ENCODE data around the gene CD200. TPM values are rescaled to one million over a fixed set of nuclear protein-coding genes. Genes with fewer than 3 reads are reported as not detected.

The CD200 gene
- total and polyA plus RNA-seq, 10 of the 15 experiments (the other 5 are each of a cell fraction or from before 2014, with no cell fraction given): 21.2 to 84.3 (median 33.2) TPM

- no peak for TF ChIP-seq USF1 (IDR thresholded peaks at IDR 0.05; ENCODE audit: borderline replicate concordance, extremely low read length, insufficient read depth, low read depth, low read length)
- no peak for TF ChIP-seq ZNF687 (IDR thresholded peaks at IDR 0.05)
- TF ChIP-seq CREM (IDR thresholded peaks at IDR 0.05; ENCODE audit: low read depth): no peak
- TF ChIP-seq ZNF622 (IDR thresholded peaks at IDR 0.05): no peak
- TF ChIP-seq NR2C2 (IDR thresholded peaks at IDR 0.05; ENCODE audit: borderline replicate concordance, control insufficient read depth, insufficient read length, low read depth): no peak
- peak; percentile 42; the same call in 1 of the 2 replicates for TF ChIP-seq YY1 (IDR thresholded peaks at IDR 0.05; ENCODE audit: low read depth, low read length)
- peak; percentile 59; the same call in 1 of the 2 replicates for TF ChIP-seq NFIC (IDR thresholded peaks at IDR 0.05; ENCODE audit: low read depth, low read length)
- no peak for TF ChIP-seq TCF3 (IDR thresholded peaks at IDR 0.05; ENCODE audit: borderline replicate concordance, insufficient read depth, low read depth, low read length)
- TF ChIP-seq ATF3 (IDR thresholded peaks at IDR 0.05; ENCODE audit: borderline replicate concordance, extremely low read depth, low read depth, low read length): no peak
- no peak for TF ChIP-seq FOXK2 (IDR thresholded peaks at IDR 0.05)
- TF ChIP-seq RUNX3 (IDR thresholded peaks at IDR 0.05; ENCODE audit: low read length): peak; percentile 63
- no peak for TF ChIP-seq IRF3 (IDR thresholded peaks at IDR 0.05)
- peak in 1 of 2 experiments; percentile 58; a peak in 1 of 4 replicates for TF ChIP-seq SRF (IDR thresholded peaks at IDR 0.05; ENCODE audit: low read depth in 2 of 2, low read length in 2 of 2)
- no peak for TF ChIP-seq SREBF1 (IDR thresholded peaks at IDR 0.05; ENCODE audit: low read length)
- no peak for TF ChIP-seq POLR2A (IDR thresholded peaks at IDR 0.05; ENCODE audit: low read depth, low read length)
- TF ChIP-seq KAT2A (conservative IDR thresholded peaks at IDR 0.05; ENCODE audit: control insufficient read depth, low read depth, low read length): no peak
- 0 out of 2 replicates have a peak, but pooled peaks have one; percentile 39 for TF ChIP-seq EED (IDR thresholded peaks at IDR 0.05; ENCODE audit: low read depth)
- TF ChIP-seq EZH2 (IDR thresholded peaks at IDR 0.05; ENCODE audit: borderline replicate concordance, control insufficient read depth, low read depth, low read length): no peak
- TF ChIP-seq MTA2 (IDR thresholded peaks at IDR 0.05; ENCODE audit: low read depth): peak; percentile 77
- no peak for TF ChIP-seq FOS (IDR thresholded peaks at IDR 0.05; ENCODE audit: borderline replicate concordance, extremely low read depth, insufficient read length)
- no peak for TF ChIP-seq CEBPB (IDR thresholded peaks at IDR 0.05; ENCODE audit: borderline replicate concordance in 1 of 2, low read depth in 2 of 2, low read length in 2 of 2)
- no peak for TF ChIP-seq MEF2B (IDR thresholded peaks at IDR 0.05; ENCODE audit: partially characterized antibody, poor library complexity, severe bottlenecking)
- no peak for TF ChIP-seq SMARCA5 (IDR thresholded peaks at IDR 0.05)
- TF ChIP-seq MEF2A (IDR thresholded peaks at IDR 0.05; ENCODE audit: insufficient read depth, low read depth, low read length): no peak
- TF ChIP-seq NR2F1 (conservative IDR thresholded peaks at IDR 0.05): no peak
- TF ChIP-seq POLR2AphosphoS2 (IDR thresholded peaks at IDR 0.05; ENCODE audit: low read depth, low read length): no peak
Measured at GRCh38 chr3:112346491-112347122, 13.7 kb downstream of the CD200 start (continued).

Data from GM12878 (cell line).